PFSK-1 (cell line): ENCODE data around the gene UBXN2A.

ENCODE experiments used
- POLR2AphosphoS5 ChIP-seq: IDR thresholded peaks from 2 replicates; pipeline ENCODE4 v1.6.1; 2012; ENCODE audit warnings: low read depth, mild to moderate bottlenecking, control low read depth, low read length, moderate library complexity
- REST ChIP-seq, 2 experiments: IDR thresholded peaks; 2 replicates each; pipeline versions ENCODE4 v1.6.1 to v1.8.0; 2011 to 2012; ENCODE audit warnings: low read depth in 2 of 2, low read length in 2 of 2, control low read depth in 1 of 2, inconsistent platforms in 1 of 2, mild to moderate bottlenecking in 1 of 2, moderate library complexity in 1 of 2; ENCODE audit not compliant: insufficient read depth in 1 of 2
- TAF1 ChIP-seq: IDR thresholded peaks from 2 replicates; pipeline ENCODE4 v1.6.1; 2012; ENCODE audit warnings: low read length, control low read depth, borderline replicate concordance; ENCODE audit not compliant: insufficient read depth

- TF ChIP-seq TAF1 (no peak), POLR2AphosphoS5 (no peak; the same call in 1 of the 2 replicates), REST (IDR thresholded peaks at IDR 0.05; ENCODE audit: insufficient read depth in 1 of 2, low read depth in 2 of 2, low read length in 2 of 2) (no peak)
Observed at GRCh38 chr2:24050041-24050979, 110.0 kb downstream of the UBXN2A start.
